Pulmonary artery endothelial cell (primary cell): ENCODE measurements around the gene EPC2. TPM values are rescaled to one million over a fixed set of nuclear protein-coding genes. Genes with fewer than 3 reads are reported as not detected.
"Not testable (repeated sequence)": the region's sequence is repeated elsewhere in the genome, so short reads cannot be mapped to it uniquely, and the experiment has no call there.

Experiments used
- DNase-seq: peaks from one replicate; pipeline ENCODE4 v3.0.0-alpha.2; 2011; ENCODE audit warnings: low read depth, low spot score
- total RNA-seq: library from RNA; depleted of rRNA; stranded (reverse); fragments of >200 nt; gene quantifications from 2 replicates; pipeline ENCODE4 v1.2.3, GENCODE V29; 2014

Gene EPC2
- total RNA-seq, 1 donor from 2014 or later: 20.2 TPM

- no peak for DNase-seq
Measured at GRCh38 chr2:148642112-148642744, 2.3 kb upstream of the EPC2 start.

GRCh38 chr2:148642891-148643416 is 1.6 kb upstream of the EPC2 start:
- DNase-seq: peak; percentile 87

- no peak for DNase-seq
Measured at GRCh38 chr2:148643421-148643820, 1.1 kb upstream of the EPC2 start.

GRCh38 chr2:148644883-148645538 is 460 bp downstream of the EPC2 start:
- DNase-seq: peak; percentile 73

GRCh38 chr2:148645539-148646230 is 1.1 kb downstream of the EPC2 start:
- peak; percentile 71 for DNase-seq

- no peak for DNase-seq
Measured at GRCh38 chr2:148646231-148646559, 1.6 kb downstream of the EPC2 start.

GRCh38 chr2:148647711-148648110 is 3.2 kb downstream of the EPC2 start:
- DNase-seq: not testable (repeated sequence)

GRCh38 chr2:148649936-148650335 is 5.4 kb downstream of the EPC2 start:
- DNase-seq: no peak

GRCh38 chr2:148650881-148651280 is 6.3 kb downstream of the EPC2 start:
- DNase-seq: no peak

GRCh38 chr2:148651972-148652371 is 7.4 kb downstream of the EPC2 start:
- no peak for DNase-seq

GRCh38 chr2:148653437-148653836 is 8.9 kb downstream of the EPC2 start:
- no peak for DNase-seq

- no peak for DNase-seq
Measured at GRCh38 chr2:148654435-148654834, 9.9 kb downstream of the EPC2 start.

GRCh38 chr2:148656516-148656915 is 12.0 kb downstream of the EPC2 start:
- DNase-seq: no peak

GRCh38 chr2:148658807-148659722 is 14.5 kb downstream of the EPC2 start:
- peak; percentile 37 for DNase-seq

- no peak for DNase-seq
Measured at GRCh38 chr2:148660999-148661398, 16.4 kb downstream of the EPC2 start.

GRCh38 chr2:148662332-148662731 is 17.8 kb downstream of the EPC2 start:
- DNase-seq: not testable (repeated sequence)

- no peak for DNase-seq
Measured at GRCh38 chr2:148664229-148664628, 19.7 kb downstream of the EPC2 start.

GRCh38 chr2:148666555-148666954 is 22.0 kb downstream of the EPC2 start:
- DNase-seq: no peak

- DNase-seq: no peak
Measured at GRCh38 chr2:148667113-148667836, 22.7 kb downstream of the EPC2 start.

- DNase-seq: no peak
Measured at GRCh38 chr2:148670773-148671172, 26.2 kb downstream of the EPC2 start.
